ENCODE results near the gene CTNNBL1.

CTNNBL1 gene

DNA sequence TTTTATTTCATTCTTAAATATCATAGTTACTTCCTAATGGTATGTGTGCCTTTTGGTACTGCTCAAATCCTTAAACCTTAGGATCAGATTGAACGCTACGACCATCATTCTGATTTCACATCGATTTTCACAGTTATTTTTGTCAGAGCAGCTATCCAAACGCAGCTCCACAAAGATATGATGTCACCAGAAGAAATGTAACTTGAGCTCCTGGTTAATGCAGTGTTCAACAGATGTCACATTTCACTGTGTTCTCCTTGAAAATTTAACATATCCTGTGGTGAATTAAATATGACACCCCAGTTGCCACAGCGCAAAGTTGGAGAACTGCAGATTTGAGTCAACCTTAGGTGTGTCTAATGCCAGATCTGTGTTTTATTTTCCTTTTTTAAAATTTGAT, 81.4 kb downstream of the CTNNBL1 start:
- no peak overlapping the region for H3K4me3 ChIP-seq (ENCODE audit: low read depth, low read length)
- TF ChIP-seq, protein P1, sequence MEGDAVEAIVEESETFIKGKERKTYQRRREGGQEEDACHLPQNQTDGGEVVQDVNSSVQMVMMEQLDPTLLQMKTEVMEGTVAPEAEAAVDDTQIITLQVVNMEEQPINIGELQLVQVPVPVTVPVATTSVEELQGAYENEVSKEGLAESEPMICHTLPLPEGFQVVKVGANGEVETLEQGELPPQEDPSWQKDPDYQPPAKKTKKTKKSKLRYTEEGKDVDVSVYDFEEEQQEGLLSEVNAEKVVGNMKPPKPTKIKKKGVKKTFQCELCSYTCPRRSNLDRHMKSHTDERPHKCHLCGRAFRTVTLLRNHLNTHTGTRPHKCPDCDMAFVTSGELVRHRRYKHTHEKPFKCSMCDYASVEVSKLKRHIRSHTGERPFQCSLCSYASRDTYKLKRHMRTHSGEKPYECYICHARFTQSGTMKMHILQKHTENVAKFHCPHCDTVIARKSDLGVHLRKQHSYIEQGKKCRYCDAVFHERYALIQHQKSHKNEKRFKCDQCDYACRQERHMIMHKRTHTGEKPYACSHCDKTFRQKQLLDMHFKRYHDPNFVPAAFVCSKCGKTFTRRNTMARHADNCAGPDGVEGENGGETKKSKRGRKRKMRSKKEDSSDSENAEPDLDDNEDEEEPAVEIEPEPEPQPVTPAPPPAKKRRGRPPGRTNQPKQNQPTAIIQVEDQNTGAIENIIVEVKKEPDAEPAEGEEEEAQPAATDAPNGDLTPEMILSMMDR (conservative IDR thresholded peaks at IDR 0.05; ENCODE audit: low read depth, low read length) = no peak
- no peak for DNase-seq (ENCODE audit: low read depth)

DNA sequence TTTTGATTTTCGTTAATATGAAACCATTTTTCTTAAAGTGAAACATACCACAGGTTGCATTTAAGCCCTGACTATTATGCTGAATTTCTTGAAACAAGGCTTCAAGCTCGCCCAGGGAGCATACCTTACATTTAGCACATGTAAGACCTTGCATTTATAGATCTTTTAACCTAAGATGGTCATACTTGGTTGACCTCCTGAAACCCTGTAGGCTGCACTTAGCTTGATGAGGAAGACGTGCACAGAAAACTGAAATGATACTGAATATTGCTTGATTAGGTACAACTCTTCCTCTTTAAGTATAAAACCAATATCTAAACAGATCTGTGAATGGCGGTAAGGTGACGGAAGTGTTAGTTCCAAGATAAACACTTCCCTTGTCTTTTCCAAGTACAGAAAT, 82.2 kb downstream of the CTNNBL1 start:
- no peak for DNase-seq (ENCODE audit: low read depth)
- TF ChIP-seq, protein P1 (conservative IDR thresholded peaks at IDR 0.05; ENCODE audit: low read depth, low read length) = no peak
- H3K4me3 ChIP-seq (ENCODE audit: low read depth, low read length) = no peak overlapping the region

DNA sequence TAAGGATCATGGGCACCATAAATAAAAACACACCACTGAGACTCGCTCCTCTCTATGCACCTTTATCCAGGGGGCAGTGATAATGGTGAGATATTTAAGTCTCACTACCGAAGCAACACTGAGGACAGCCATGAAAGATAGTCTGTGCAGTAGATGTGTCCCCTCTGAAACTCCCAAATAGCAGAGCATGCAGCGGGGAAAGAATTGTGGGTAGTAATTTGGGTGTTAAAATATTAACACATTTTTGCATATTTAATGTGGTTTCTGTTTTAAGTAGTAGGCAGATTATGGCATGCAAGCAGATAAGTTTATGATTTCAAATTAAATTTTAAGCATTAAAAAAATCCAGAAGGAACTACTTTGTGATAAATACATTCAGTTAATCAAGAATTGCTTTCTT, 82.7 kb downstream of the CTNNBL1 start:
- no peak overlapping the region for H3K4me3 ChIP-seq (ENCODE audit: low read depth, low read length)
- TF ChIP-seq, protein P1 (conservative IDR thresholded peaks at IDR 0.05; ENCODE audit: low read depth, low read length) = no peak
- no peak for DNase-seq (ENCODE audit: low read depth)

DNA sequence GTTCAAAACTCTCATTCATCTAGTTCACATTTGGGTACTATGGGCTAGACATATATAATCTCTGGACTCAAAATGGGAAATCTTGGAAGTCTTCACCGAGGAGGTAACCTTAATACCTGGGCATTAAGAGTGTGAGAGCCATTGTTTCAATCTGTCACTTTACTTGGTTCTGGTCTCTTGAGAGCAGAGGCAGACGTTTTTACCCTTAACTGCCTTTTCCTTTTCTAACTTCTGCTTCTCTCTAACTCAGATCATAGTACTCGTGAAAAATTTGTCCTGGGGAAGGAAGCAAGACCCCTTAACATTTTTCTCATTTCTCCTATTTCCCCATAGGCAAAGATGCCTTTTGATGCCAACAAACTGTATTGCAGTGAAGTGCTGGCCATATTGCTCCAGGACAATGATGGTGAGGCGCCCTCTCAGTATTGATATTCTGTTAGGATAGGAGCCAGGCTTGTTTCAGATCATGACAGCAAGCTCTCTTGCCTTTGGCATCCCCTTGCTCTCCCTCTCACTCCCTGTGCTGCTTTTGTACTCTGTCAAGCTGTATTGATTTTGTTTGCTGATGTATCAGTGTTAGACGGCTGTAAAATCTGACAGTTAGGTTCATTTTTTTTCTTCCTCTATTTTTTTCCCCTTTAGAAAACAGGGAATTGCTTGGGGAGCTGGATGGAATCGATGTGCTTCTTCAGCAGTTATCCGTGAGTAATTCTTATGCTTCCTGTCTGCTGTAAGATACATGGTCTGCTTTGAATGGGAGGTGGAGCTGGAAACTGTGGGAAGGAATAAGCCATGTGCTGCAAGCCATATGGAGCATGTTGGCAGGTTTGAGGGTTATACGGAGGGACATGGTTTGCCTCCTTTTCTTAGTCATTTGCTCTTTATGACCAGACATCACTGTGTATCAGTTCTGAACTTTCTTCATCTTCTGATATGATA, 83.5 kb downstream of the CTNNBL1 start:
- no peak overlapping the region for H3K4me3 ChIP-seq (ENCODE audit: low read depth, low read length)
- TF ChIP-seq, protein P1 (conservative IDR thresholded peaks at IDR 0.05; ENCODE audit: low read depth, low read length) = no peak
- DNase-seq (ENCODE audit: low read depth) = no peak

DNA sequence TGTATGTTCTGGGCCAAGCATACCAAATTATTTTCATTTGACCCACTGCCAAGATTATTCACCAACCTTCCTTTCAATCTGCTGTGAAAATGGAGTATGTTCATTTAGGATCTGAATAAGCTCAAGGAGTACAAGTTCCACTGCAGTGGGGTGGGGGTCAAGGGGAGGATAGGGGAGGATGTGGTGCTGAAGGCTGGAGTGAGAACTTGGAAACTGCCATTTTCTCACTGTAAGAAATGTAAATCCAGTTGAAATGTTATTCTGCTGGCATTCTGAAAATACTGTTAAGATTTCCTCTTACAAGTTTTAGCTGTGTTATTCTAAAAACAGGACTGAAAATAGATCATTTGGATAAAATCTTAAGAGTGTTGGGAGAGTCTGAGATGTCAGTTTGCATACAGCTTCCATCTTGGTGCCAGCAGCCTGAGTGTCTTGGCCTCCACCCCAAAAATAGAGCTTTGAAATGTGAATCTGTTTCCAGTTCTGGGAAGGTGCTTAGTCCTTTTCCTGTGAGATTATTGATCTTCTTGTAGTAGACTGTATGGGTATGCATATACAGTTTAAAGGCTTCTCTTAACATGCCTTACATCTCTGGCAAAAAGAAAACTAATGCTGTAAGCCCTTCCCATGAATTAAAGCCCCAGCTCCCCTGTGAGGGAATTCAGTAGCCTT, 84.3 kb downstream of the CTNNBL1 start:
- H3K4me3 ChIP-seq (ENCODE audit: low read depth, low read length) = no peak overlapping the region
- no peak for DNase-seq (ENCODE audit: low read depth)
- TF ChIP-seq, protein P1 (conservative IDR thresholded peaks at IDR 0.05; ENCODE audit: low read depth, low read length) = no peak

DNA sequence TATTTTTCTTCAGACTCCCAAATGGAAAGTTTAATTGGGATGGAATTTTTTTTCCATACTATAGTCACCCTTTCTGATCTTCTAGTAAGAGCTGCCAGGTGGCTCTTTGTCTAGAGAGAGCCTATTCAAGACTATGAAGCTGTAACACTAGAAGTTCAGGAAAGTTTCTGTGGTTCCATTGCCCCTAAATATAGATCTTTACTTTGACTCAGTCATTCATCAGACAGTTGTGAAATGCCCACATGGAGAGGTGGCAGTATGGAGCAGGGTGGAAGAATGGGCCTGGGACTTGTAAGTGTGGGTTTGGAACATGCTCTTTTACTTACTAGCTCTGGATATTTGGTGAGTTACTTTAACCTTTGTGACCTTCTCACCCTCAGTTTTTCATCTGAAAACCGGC, 87.8 kb downstream of the CTNNBL1 start:
- H3K4me3 ChIP-seq (ENCODE audit: low read depth, low read length) = no peak overlapping the region
- no peak for DNase-seq (ENCODE audit: low read depth)
- TF ChIP-seq, protein P1 (conservative IDR thresholded peaks at IDR 0.05; ENCODE audit: low read depth, low read length) = no peak

All from choroid plexus epithelial cell (primary cell).